Measurements from ENCODE around the gene EXOC4. TPM values are rescaled to one million over a fixed set of nuclear protein-coding genes. Genes with fewer than 3 reads are reported as not detected.

Gene EXOC4
- total RNA-seq, 3 donors from 2014 or later: 63.9 to 90.2 (median 89.5) TPM

DNA sequence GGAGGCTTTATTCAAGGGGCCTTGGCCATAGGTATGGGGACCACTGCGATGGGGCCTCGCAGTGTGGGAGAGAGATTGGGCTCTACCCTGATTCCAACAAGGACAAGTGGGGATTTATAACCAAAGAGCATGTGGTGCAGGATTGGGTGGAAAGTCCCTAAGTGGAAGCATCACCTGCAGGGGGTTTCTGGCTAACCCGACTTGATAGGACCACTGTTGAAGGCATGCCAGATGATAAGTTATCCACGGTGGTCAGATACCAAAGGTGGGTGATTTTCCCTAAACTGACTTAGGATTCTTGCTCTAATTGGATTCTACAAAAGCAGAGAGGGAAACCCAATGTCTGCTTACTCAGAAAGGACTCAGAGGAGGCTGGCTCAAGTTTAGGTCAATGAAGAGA, 444.7 kb downstream of the EXOC4 start:
- intact Hi-C loops (cut with DNase I, micrococcal nuclease): no loop called here
- H3K4me3 ChIP-seq: no peak overlapping the region
- no peak for TF ChIP-seq CTCF (IDR thresholded peaks at IDR 0.05)
- DNase-seq (no peak), ATAC-seq (no peak)
- no peaks in the 10 kb centered on the region for H3K36me3 ChIP-seq (ENCODE audit: low read depth)
- peaks cover 2% of the 10 kb centered on the region for H3K4me1 ChIP-seq (ENCODE audit: low read depth)
- no peaks in the 10 kb centered on the region for H3K9me3 ChIP-seq

- Histone ChIP-seq H3K36me3 (ENCODE audit: low read depth) (no peaks in the 10 kb centered on the region), H3K4me1 (ENCODE audit: low read depth) (peaks cover 2% of the 10 kb centered on the region), H3K4me3 (no peak overlapping the region), H3K9me3 (no peaks in the 10 kb centered on the region)
- ATAC-seq: no peak
- intact Hi-C loops (cut with DNase I, micrococcal nuclease): no loop called here
- TF ChIP-seq CTCF (IDR thresholded peaks at IDR 0.05): no peak
- DNase-seq: no peak
These were observed 445.2 kb downstream of the EXOC4 start for GRCh38 chr7:133698127-133698526.

- no peaks in the 10 kb centered on the region for H3K9me3 ChIP-seq
- TF ChIP-seq CTCF (IDR thresholded peaks at IDR 0.05): no peak
- intact Hi-C loops (cut with DNase I, micrococcal nuclease): no loop called here
- H3K36me3 ChIP-seq (ENCODE audit: low read depth): no peaks in the 10 kb centered on the region
- ATAC-seq: no peak
- no peak overlapping the region for H3K4me3 ChIP-seq
- DNase-seq: no peak
- peaks cover 2% of the 10 kb centered on the region for H3K4me1 ChIP-seq (ENCODE audit: low read depth)
These were observed 446.5 kb downstream of the EXOC4 start for GRCh38 chr7:133699386-133699785.

DNA sequence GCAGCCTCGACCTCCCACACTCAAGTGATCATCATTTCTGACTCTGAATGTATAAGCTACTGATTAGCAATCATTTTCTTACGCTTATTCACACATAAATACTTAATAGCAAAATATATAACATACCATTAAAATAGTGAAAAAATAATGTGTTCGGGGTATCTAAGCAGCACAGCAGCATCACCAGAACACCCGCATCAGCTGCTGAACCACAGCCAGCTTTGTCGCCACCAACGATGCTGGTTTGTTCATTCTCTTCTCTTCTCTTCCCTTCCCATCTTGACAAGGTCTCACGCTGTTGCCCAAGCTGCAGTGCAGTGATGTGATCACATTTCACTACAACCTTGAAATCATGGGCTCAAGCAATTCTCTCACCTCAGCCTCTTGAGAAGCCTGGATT, 449.2 kb downstream of the EXOC4 start:
- ATAC-seq: no peak
- intact Hi-C loops (cut with DNase I, micrococcal nuclease): no loop called here
- no peaks in the 10 kb centered on the region for H3K36me3 ChIP-seq (ENCODE audit: low read depth)
- DNase-seq: no peak
- no peak for TF ChIP-seq CTCF (IDR thresholded peaks at IDR 0.05)
- H3K4me1 ChIP-seq (ENCODE audit: low read depth): no peaks in the 10 kb centered on the region
- no peak overlapping the region for H3K4me3 ChIP-seq
- H3K9me3 ChIP-seq: no peaks in the 10 kb centered on the region

DNA sequence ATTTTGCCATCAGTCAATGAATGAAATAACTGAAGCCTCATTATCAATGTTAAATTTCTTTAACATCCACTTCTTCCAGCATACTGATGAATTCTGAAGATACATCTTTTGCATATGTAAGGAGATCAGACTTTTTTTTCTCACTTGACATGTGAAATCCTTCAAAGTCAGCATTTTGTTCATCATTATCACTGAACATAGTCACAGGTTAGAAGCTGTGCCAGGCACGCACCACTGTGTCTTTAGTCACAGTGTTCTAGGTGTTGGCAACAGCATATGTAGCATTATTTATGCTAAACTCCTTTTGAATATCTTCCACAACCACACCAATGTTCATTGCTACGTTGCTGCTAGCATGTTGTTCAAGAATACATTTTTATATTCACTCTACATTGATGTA, 450.1 kb downstream of the EXOC4 start:
- Histone ChIP-seq H3K4me1 (ENCODE audit: low read depth) (no peaks in the 10 kb centered on the region), H3K9me3 (no peaks in the 10 kb centered on the region), H3K4me3 (no peak overlapping the region), H3K36me3 (ENCODE audit: low read depth) (no peaks in the 10 kb centered on the region)
- intact Hi-C loops (cut with DNase I, micrococcal nuclease): no loop called here
- no peak for DNase-seq
- no peak for TF ChIP-seq CTCF (IDR thresholded peaks at IDR 0.05)
- no peak for ATAC-seq

DNA sequence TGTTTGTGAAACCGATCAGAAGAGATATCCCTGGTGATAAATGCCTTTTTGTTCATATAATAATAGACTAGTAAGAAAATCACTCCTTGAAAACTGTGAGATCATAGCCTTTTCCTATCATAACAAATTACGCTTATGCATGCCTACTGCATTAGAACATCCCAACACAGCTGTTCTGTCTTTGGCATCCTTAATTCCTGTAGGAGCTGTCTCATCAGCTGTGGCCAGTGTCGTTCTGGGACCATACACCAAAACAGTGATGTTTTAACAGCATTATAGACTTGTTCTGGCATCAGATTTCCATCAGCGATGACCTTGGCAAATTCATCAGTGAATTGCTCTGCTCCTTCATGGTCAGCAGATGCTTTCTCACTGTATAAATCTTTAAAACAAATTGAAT, 450.7 kb downstream of the EXOC4 start:
- Histone ChIP-seq H3K4me3 (no peak overlapping the region), H3K4me1 (ENCODE audit: low read depth) (no peaks in the 10 kb centered on the region), H3K36me3 (ENCODE audit: low read depth) (no peaks in the 10 kb centered on the region), H3K9me3 (no peaks in the 10 kb centered on the region)
- TF ChIP-seq CTCF (IDR thresholded peaks at IDR 0.05): no peak
- peak; percentile 34 for ATAC-seq
- DNase-seq: no peak
- intact Hi-C loops (cut with DNase I, micrococcal nuclease): no loop called here

All from mucosa of descending colon (tissue), 3 donors.